Astrocyte of the cerebellum (primary cell): ENCODE data around the gene USP14.

Experiments used
- DNase-seq: peaks from one replicate; pipeline ENCODE4 v3.0.0-alpha.2; 2011; ENCODE audit warnings: low read depth
- H3K4me3 ChIP-seq: 2 replicates; pipeline ENCODE4 v1.5.1; 2011; ENCODE audit warnings: mild to moderate bottlenecking, low read depth, low read length, moderate library complexity
- CTCF ChIP-seq: IDR thresholded peaks from 2 replicates; pipeline ENCODE4 v1.5.1; 2012; ENCODE audit warnings: low read length, low read depth, moderate library complexity, mild to moderate bottlenecking; ENCODE audit errors: missing control alignments
- in situ Hi-C: cut with HindIII; loops from 2 replicates; pipeline ENCODE4 v1.10.0; 2017; ENCODE audit warnings: low sequenced_read_pairs

The USP14 gene

GRCh38 chr18:155688-156087, 2.7 kb upstream of the USP14 start:
- in situ Hi-C loops, result no loop called here
- H3K4me3 ChIP-seq, result no peak overlapping the region
- no peak for TF ChIP-seq CTCF
- no peak for DNase-seq

- no peak for TF ChIP-seq CTCF
- no peak for DNase-seq
- H3K4me3 ChIP-seq, result no peak overlapping the region
- in situ Hi-C loops, result no loop called here
Observed at GRCh38 chr18:156514-157230, 1.7 kb upstream of the USP14 start.

- H3K4me3 ChIP-seq, result peak overlapping the region; percentile 61
- no peak for TF ChIP-seq CTCF
- DNase-seq, result no peak
- in situ Hi-C loops, result no loop called here
Observed at GRCh38 chr18:159037-159652, 788 bp downstream of the USP14 start.

GRCh38 chr18:159933-160332, 1.6 kb downstream of the USP14 start:
- in situ Hi-C loops, result no loop called here
- no peak for TF ChIP-seq CTCF
- H3K4me3 ChIP-seq, result peak overlapping the region; percentile 61
- DNase-seq, result no peak

- in situ Hi-C loops, result no loop called here
Observed at GRCh38 chr18:160831-161570, 2.6 kb downstream of the USP14 start.

More at GRCh38 chr18:160831-161570, 2.6 kb downstream of the USP14 start:
- TF ChIP-seq CTCF, result no peak
- no peak for DNase-seq
- no peak overlapping the region for H3K4me3 ChIP-seq
